A673 (cell line): ENCODE measurements around the gene ILKAP.

Experiments used
- CTCF ChIP-seq: fragments of 300-800, 200-600 bp; sonication (generic); conservative IDR thresholded peaks from 2 replicates; pipeline ENCODE4 v1.5.1; 2017; ENCODE audit warnings: low read depth, mild to moderate bottlenecking, antibody characterized with exemption, low read length, moderate library complexity, mixed read lengths
- EZH2 ChIP-seq: fragments of 200-600 bp; sonication (generic); IDR thresholded peaks from 2 replicates; pipeline ENCODE4 v1.6.1; 2017; ENCODE audit warnings: borderline replicate concordance, low read depth, mild to moderate bottlenecking, mixed read lengths, antibody characterized with exemption, low read length; ENCODE audit not compliant: poor library complexity, severe bottlenecking

- TF ChIP-seq CTCF (no peak), EZH2 (no peak)
Observed at GRCh38 chr2:238159071-238159539, 44.4 kb downstream of the ILKAP start.
